Lower leg skin (tissue), 3 donors: ENCODE measurements around the gene MRPL43.

Experiments used
- POLR2A ChIP-seq, 2 donors: fragments of 450-650 bp; IDR thresholded peaks; one replicate each; pipeline ENCODE4 v1.6.1; 2016 to 2017; ENCODE audit warnings: antibody characterized with exemption in 2 of 2, mild to moderate bottlenecking in 1 of 2, moderate library complexity in 1 of 2
- TF ChIP-seq, protein P1 (sequence below), 3 donors: fragments of 450-650 bp; IDR thresholded peaks; one replicate each; pipeline ENCODE4 v1.5.1; 2016; ENCODE audit warnings: antibody characterized with exemption in 3 of 3, mild to moderate bottlenecking in 3 of 3, moderate library complexity in 2 of 3

- TF ChIP-seq, protein P1, sequence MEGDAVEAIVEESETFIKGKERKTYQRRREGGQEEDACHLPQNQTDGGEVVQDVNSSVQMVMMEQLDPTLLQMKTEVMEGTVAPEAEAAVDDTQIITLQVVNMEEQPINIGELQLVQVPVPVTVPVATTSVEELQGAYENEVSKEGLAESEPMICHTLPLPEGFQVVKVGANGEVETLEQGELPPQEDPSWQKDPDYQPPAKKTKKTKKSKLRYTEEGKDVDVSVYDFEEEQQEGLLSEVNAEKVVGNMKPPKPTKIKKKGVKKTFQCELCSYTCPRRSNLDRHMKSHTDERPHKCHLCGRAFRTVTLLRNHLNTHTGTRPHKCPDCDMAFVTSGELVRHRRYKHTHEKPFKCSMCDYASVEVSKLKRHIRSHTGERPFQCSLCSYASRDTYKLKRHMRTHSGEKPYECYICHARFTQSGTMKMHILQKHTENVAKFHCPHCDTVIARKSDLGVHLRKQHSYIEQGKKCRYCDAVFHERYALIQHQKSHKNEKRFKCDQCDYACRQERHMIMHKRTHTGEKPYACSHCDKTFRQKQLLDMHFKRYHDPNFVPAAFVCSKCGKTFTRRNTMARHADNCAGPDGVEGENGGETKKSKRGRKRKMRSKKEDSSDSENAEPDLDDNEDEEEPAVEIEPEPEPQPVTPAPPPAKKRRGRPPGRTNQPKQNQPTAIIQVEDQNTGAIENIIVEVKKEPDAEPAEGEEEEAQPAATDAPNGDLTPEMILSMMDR (IDR thresholded peaks at IDR 0.05), result peak in 1 of 3 donors; percentile 79
- no peak for TF ChIP-seq POLR2A (IDR thresholded peaks at IDR 0.05)
Measured at GRCh38 chr10:101012525-101013364, 25.4 kb upstream of the MRPL43 start.
